Adipocyte (in vitro differentiated cells): ENCODE data around the gene PNCK.

Experiments used
- DNase-seq: peaks from one replicate; pipeline ENCODE4 v3.0.0-alpha.2; 2015; ENCODE audit warnings: low read depth
- H3K27me3 ChIP-seq: replicated peaks from 2 replicates; pipeline ENCODE4 v1.7.0; 2013; ENCODE audit warnings: mild to moderate bottlenecking, low read length, moderate library complexity; ENCODE audit not compliant: control insufficient read depth, insufficient read depth
- H3K36me3 ChIP-seq: 2 replicates; pipeline ENCODE4 v1.7.0; 2013; ENCODE audit warnings: low read length, mild to moderate bottlenecking, moderate library complexity; ENCODE audit not compliant: control insufficient read depth, insufficient read depth, severe bottlenecking
- H3K4me1 ChIP-seq: 2 replicates; pipeline ENCODE4 v1.7.0; 2013; ENCODE audit warnings: mild to moderate bottlenecking, low read length, moderate library complexity; ENCODE audit not compliant: control insufficient read depth, insufficient read depth
- H3K4me3 ChIP-seq: 2 replicates; pipeline ENCODE4 v1.7.0; 2013; ENCODE audit warnings: mild to moderate bottlenecking, low read length, moderate library complexity
- H3K9ac ChIP-seq: 2 replicates; pipeline ENCODE4 v1.7.0; 2013; ENCODE audit warnings: mild to moderate bottlenecking, low read length, moderate library complexity
- H3K9me3 ChIP-seq: 2 replicates; pipeline ENCODE4 v1.7.0; 2013; ENCODE audit warnings: mild to moderate bottlenecking, low read length, moderate library complexity; ENCODE audit not compliant: control insufficient read depth

Gene PNCK

DNA sequence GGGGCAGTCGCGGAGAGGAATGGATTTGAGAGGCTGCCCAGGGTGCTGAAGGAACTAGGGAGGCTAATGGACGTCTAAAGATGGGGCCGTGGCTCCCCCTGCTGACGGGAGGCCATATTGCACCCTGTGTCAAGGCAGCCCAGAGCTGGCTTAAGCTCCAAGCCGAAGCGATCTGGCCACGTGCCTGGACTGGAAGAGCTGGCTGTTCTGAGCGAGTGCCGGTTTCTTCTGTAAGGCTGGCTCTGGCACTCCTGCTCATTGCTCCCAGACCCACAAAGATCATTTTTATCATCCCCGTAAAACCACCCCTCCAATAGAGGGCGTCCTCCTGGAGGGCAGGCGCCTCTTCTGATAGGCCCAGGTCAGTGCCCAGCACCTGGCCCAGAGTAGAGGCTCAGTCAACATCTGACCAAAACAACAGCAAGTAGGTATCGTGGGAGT, 5.6 kb downstream of the PNCK start:
- Histone ChIP-seq H3K27me3 (peaks cover 50% of the 10 kb centered on the region), H3K4me1 (no peaks in the 10 kb centered on the region), H3K4me3 (no peak overlapping the region), H3K9me3 (peaks cover 18% of the 10 kb centered on the region), H3K36me3 (no peaks in the 10 kb centered on the region), H3K9ac (no peak overlapping the region)
- peak; percentile 82 for DNase-seq

DNA sequence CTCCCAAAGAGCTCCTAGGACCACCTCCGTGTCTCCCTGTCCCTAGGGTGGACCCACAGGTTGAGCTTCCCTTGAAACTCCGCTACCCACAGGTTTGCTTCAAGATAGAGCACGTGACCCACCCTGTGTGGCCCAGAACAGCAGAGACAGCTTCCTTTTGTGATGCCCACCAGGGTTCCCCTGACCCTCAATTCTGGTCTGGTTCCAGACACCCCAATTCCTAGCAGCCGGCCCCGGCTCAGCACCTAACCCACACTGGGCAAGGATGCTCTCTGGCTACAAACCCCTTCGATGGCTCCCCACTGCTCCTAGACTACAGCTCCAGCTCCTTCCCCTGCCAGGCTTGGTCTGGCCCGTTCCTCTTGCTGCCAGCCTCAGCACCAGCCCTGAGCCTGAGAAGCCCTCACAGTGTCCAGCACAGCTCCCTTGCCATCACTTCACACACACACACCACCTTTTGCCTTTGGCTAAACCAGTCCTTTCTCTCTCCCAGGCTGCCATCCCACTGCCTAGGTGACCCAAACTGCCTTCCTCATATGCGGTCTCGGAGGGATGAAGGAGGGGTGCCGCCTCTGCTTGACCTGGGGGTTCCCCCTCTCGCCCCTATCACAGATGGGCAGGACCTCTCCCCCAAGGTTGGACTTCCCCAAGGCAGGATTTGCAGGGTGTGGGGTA, 6.2 kb downstream of the PNCK start:
- Histone ChIP-seq H3K27me3 (peaks cover 45% of the 10 kb centered on the region), H3K4me3 (no peak overlapping the region)
- no peak for DNase-seq

DNA sequence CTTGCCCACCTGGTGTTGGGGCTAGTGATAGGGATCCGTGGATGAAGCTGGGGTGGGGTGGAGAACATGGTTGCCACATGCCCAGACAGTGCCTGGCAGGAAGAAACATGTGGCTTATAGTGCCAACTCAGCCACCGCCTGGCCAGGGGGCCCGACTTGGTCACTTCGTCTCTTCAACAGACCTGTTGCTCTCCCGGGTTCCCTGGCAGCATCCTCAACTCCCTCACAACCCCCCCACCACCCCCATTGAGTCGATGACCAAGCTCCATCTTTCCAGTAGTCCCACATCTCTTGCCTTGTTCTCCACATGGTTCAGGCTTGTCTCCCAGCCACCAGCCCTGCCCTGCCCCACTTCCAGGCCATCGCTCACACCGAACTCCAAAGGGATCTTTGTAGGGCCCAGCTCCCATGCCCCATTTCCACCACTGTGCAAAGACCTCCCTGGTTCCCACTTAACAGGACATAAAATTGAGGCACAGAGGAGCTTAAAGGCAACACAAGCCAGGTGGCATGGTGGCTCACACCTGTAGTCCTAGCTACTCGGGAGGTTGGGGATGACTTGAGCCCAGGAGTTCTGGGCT, 7.8 kb downstream of the PNCK start:
- Histone ChIP-seq H3K36me3 (no peaks in the 10 kb centered on the region), H3K9me3 (peaks cover 29% of the 10 kb centered on the region), H3K4me3 (no peak overlapping the region), H3K9ac (no peak overlapping the region), H3K4me1 (no peaks in the 10 kb centered on the region), H3K27me3 (peaks cover 47% of the 10 kb centered on the region)
- no peak for DNase-seq

More for the DNA sequence above, 6.2 kb downstream of the PNCK start:
- Histone ChIP-seq H3K36me3 (no peaks in the 10 kb centered on the region), H3K9ac (no peak overlapping the region), H3K4me1 (no peaks in the 10 kb centered on the region), H3K9me3 (peaks cover 18% of the 10 kb centered on the region)

DNA sequence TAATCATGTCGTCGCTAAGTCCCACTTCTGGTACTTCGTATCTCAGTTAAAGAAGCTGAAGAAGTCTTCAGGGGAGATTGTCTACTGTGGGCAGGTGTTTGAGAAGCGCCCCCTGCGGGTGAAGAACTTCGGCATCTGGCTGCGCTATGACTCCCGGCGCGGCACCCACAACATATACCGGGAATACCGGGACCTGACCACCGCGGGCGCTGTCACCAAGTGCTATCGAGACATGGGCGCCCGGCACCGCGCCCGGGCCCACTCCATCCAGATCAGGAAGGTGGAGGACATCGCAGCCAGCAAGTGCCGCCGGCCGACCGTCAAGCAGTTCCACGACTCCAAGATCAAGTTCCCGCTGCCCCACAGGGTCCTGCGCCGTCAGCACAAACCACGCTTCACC, 11.3 kb downstream of the PNCK start:
- Histone ChIP-seq H3K9ac (no peak overlapping the region), H3K4me3 (no peak overlapping the region), H3K9me3 (peaks cover 36% of the 10 kb centered on the region), H3K4me1 (no peaks in the 10 kb centered on the region), H3K27me3 (peaks cover 49% of the 10 kb centered on the region), H3K36me3 (no peaks in the 10 kb centered on the region)
- DNase-seq, result peak; percentile 22

DNA sequence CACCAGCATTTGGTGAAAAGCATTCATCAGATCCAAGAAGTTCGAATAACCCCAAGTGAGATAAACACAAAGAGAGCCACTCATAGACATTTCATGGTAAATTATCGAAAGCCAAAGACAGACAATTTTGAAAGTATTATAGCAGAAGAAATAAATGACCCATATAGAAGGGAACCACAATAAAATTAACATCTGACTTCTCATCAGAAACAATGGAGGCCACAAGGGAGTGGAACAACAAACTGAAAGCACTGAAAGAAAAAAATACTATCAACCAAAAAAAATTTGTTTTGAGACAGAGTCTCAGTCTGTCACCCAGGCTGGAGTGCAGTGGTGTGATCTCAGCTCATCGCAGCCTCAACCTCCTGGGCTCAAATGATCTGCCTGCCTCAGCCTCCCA, 14.3 kb downstream of the PNCK start:
- Histone ChIP-seq H3K4me1 (no peaks in the 10 kb centered on the region), H3K36me3 (no peaks in the 10 kb centered on the region), H3K9ac (no peak overlapping the region), H3K4me3 (no peak overlapping the region), H3K27me3 (peaks cover 34% of the 10 kb centered on the region), H3K9me3 (peaks cover 26% of the 10 kb centered on the region)
- no peak for DNase-seq

DNA sequence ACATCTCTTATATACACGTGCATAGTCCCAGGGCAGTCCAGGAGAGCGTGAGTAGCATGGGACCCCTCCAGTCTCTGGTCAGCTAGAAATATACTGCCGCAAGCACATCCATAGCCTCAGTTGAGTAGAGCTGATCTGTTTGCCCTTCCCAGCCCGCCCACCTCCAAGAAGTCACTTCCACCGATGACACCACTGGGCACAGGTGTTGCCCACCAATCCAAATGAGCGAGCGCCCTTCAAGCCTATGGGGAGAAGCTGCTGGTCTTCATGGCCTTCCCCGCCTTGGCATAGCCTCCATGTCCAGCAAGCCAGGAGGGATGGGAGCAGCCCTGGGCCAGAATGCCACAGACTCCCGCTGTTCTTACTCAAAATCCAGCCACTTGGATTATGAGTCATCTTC, 16.5 kb downstream of the PNCK start:
- Histone ChIP-seq H3K9me3 (peaks cover 35% of the 10 kb centered on the region), H3K4me1 (no peaks in the 10 kb centered on the region), H3K36me3 (no peaks in the 10 kb centered on the region), H3K4me3 (no peak overlapping the region), H3K27me3 (peaks cover 31% of the 10 kb centered on the region), H3K9ac (no peak overlapping the region)
- DNase-seq, result no peak

DNA sequence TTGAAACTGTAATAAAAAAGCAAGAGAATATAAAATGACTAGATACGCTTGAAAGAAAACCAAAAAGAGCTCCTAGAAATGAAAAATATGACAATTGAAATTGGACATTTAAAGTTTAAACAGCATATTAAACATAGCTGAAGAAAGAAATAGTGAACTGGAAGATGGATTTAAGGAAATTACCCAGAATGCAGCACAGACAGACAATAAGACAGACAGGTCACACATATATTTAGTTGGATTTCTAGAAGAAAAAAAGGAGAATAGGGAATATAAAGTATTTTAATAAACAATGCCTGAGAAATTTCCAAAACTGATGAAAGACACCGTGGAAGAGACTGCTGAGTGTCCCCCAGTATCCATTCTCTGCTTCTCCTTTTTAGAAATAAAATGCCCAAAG, 20.1 kb downstream of the PNCK start:
- peaks cover 17% of the 10 kb centered on the region for H3K9me3 ChIP-seq
- H3K9ac ChIP-seq, result no peak overlapping the region
- peaks cover 19% of the 10 kb centered on the region for H3K27me3 ChIP-seq
- H3K4me1 ChIP-seq, result no peaks in the 10 kb centered on the region
- no peak for DNase-seq
- H3K4me3 ChIP-seq, result no peak overlapping the region
- H3K36me3 ChIP-seq, result no peaks in the 10 kb centered on the region

DNA sequence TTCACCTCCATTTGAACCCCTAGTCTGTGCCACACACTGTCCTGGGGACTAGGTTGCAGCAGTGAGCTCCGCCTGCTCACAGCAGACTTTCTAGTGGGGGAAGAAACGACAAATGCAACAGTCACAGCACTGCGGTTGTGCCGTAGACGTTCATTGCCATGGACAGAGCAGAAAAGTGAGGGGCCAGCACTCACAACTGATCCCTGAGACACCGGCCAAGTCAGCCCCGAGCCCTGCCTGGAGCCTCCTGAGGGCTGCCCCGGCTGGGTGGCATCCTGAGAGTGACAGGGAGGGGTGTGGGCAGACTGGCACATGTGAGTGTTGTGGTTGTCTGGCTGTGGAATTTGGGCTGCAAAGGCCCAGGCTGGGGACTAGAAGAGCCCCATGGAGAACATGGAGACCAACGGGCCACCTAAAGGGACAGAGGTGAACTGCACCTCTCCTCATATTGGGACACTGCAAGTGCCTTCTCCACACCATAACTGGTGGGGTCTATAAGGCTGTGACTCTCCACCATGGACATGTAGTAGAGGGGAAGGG, 22.0 kb downstream of the PNCK start:
- Histone ChIP-seq H3K27me3 (peaks cover 25% of the 10 kb centered on the region), H3K36me3 (no peaks in the 10 kb centered on the region), H3K9me3 (peaks cover 17% of the 10 kb centered on the region), H3K9ac (no peak overlapping the region), H3K4me3 (no peak overlapping the region), H3K4me1 (no peaks in the 10 kb centered on the region)
- DNase-seq, result no peak

DNA sequence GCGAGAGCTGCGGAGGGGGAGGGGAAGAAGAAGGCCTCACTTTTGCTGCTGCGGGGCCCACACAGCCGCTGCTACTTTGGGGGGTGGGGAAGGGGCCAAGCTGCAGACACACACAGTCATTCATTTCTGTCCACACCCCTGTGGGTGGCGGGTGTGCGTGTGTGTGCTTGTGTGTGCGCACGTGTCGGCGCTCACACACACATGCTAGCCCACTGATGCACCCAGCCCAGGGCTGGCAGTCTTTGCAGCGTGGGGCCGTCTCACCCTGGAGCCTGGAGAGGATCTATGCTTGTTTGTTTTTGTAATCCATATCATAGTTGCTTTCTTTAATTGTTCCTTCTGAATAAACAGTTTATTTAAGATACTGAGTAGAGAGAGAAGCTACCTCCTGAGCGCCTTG, 22.7 kb downstream of the PNCK start:
- no peaks in the 10 kb centered on the region for H3K4me1 ChIP-seq
- peaks cover 32% of the 10 kb centered on the region for H3K27me3 ChIP-seq
- H3K4me3 ChIP-seq, result no peak overlapping the region
- peaks cover 17% of the 10 kb centered on the region for H3K9me3 ChIP-seq
- no peak overlapping the region for H3K9ac ChIP-seq
- H3K36me3 ChIP-seq, result no peaks in the 10 kb centered on the region
- no peak for DNase-seq

DNA sequence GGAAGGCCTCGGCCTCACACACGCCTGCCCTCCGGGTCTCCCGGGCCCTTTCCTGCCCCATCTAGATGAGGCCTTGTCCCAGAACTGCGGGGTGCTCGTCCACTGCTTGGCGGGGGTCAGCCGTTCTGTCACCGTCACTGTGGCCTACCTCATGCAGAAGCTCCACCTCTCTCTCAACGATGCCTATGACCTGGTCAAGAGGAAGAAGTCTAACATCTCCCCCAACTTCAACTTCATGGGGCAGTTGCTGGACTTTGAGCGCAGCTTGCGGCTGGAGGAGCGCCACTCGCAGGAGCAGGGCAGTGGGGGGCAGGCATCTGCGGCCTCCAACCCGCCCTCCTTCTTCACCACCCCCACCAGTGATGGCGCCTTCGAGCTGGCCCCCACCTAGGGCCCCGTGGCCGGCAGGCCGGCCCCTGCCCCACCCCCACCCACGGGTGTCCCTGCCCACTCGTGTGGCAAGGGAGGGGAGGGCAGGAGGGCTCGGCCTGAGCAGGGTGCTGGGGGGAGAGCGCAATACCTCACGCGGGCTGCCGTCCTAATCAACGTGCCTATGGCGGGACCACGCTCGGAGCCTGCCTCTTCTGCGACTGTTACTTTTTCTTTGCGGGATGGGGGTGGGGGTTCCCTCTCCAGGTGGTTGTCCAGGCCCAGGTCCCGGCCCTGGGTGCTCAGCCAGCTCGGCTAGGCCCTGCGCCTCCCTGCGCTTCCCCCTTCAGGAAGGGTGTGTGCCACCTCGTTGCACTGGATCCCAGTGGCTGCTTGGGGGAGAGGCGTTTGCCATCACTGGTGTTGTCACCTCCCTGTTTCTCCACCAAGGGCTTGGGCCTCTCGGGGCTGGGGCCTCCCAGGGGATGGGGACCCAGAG, 23.5 kb downstream of the PNCK start:
- H3K9me3 ChIP-seq, result peaks cover 17% of the 10 kb centered on the region
- DNase-seq, result no peak
- H3K4me3 ChIP-seq, result no peak overlapping the region
- H3K9ac ChIP-seq, result no peak overlapping the region
- peaks cover 40% of the 10 kb centered on the region for H3K27me3 ChIP-seq
- H3K36me3 ChIP-seq, result no peaks in the 10 kb centered on the region
- no peaks in the 10 kb centered on the region for H3K4me1 ChIP-seq
